ENCODE data around the gene CFTR.

CFTR gene

GRCh38 chr7:117672453-117672852 is 192.6 kb downstream of the CFTR start:
- no peak overlapping the region for H3K4me2 ChIP-seq (ENCODE audit: low read length)
- H3K27ac ChIP-seq (ENCODE audit: low read depth, low read length, poor library complexity, severe bottlenecking) = no peak overlapping the region
- H3K9me2 ChIP-seq (ENCODE audit: low read depth, low read length) = no peaks in the 10 kb centered on the region
- no peaks in the 10 kb centered on the region for H3K36me3 ChIP-seq (ENCODE audit: insufficient read depth, low read length)
- H3K79me2 ChIP-seq (ENCODE audit: insufficient read depth, low read length) = no peaks in the 10 kb centered on the region
- H3F3A ChIP-seq (ENCODE audit: insufficient read depth, low read length) = no peaks in the 10 kb centered on the region
- TF ChIP-seq CTCF (IDR thresholded peaks at IDR 0.05; ENCODE audit: low read length) (no peak), EZH2 (IDR thresholded peaks at IDR 0.05; ENCODE audit: borderline replicate concordance, low read length) (no peak)
- H3K9ac ChIP-seq (ENCODE audit: low read length) = no peak overlapping the region
- H2AFZ ChIP-seq (ENCODE audit: low read length) = no peak overlapping the region
- no peaks in the 10 kb centered on the region for H4K20me1 ChIP-seq (ENCODE audit: insufficient read depth, low read length)
- H3K4me1 ChIP-seq (ENCODE audit: insufficient read depth, low read length, severe bottlenecking) = no peaks in the 10 kb centered on the region
- H3K9me3 ChIP-seq (ENCODE audit: low read length) = no peaks in the 10 kb centered on the region
- no peak overlapping the region for H3K4me3 ChIP-seq (ENCODE audit: low read depth, low read length, poor library complexity, severe bottlenecking)
- no peaks in the 10 kb centered on the region for H3K27me3 ChIP-seq (ENCODE audit: insufficient read depth, low read length)

GRCh38 chr7:117673367-117673766 is 193.5 kb downstream of the CFTR start:
- H3K4me1 ChIP-seq (ENCODE audit: insufficient read depth, low read length, severe bottlenecking) = no peaks in the 10 kb centered on the region
- H3K36me3 ChIP-seq (ENCODE audit: insufficient read depth, low read length) = no peaks in the 10 kb centered on the region
- no peak overlapping the region for H2AFZ ChIP-seq (ENCODE audit: low read length)
- H3K9ac ChIP-seq (ENCODE audit: low read length) = no peak overlapping the region
- no peak overlapping the region for H3K27ac ChIP-seq (ENCODE audit: low read depth, low read length, poor library complexity, severe bottlenecking)
- no peaks in the 10 kb centered on the region for H3K9me2 ChIP-seq (ENCODE audit: low read depth, low read length)
- no peak overlapping the region for H3K4me3 ChIP-seq (ENCODE audit: low read depth, low read length, poor library complexity, severe bottlenecking)
- no peak overlapping the region for H3K4me2 ChIP-seq (ENCODE audit: low read length)
- no peaks in the 10 kb centered on the region for H3K27me3 ChIP-seq (ENCODE audit: insufficient read depth, low read length)
- TF ChIP-seq EZH2 (IDR thresholded peaks at IDR 0.05; ENCODE audit: borderline replicate concordance, low read length) (no peak), CTCF (IDR thresholded peaks at IDR 0.05; ENCODE audit: low read length) (no peak)
- no peaks in the 10 kb centered on the region for H3K79me2 ChIP-seq (ENCODE audit: insufficient read depth, low read length)
- no peaks in the 10 kb centered on the region for H3F3A ChIP-seq (ENCODE audit: insufficient read depth, low read length)
- H3K9me3 ChIP-seq (ENCODE audit: low read length) = no peaks in the 10 kb centered on the region
- H4K20me1 ChIP-seq (ENCODE audit: insufficient read depth, low read length) = no peaks in the 10 kb centered on the region

GRCh38 chr7:117673839-117674238 is 194.0 kb downstream of the CFTR start:
- Histone ChIP-seq H4K20me1 (ENCODE audit: insufficient read depth, low read length) (no peaks in the 10 kb centered on the region), H3K79me2 (ENCODE audit: insufficient read depth, low read length) (no peaks in the 10 kb centered on the region), H3K9me2 (ENCODE audit: low read depth, low read length) (no peaks in the 10 kb centered on the region), H2AFZ (ENCODE audit: low read length) (no peak overlapping the region), H3K9me3 (ENCODE audit: low read length) (no peaks in the 10 kb centered on the region), H3K36me3 (ENCODE audit: insufficient read depth, low read length) (no peaks in the 10 kb centered on the region), H3K4me2 (ENCODE audit: low read length) (no peak overlapping the region), H3K4me3 (ENCODE audit: low read depth, low read length, poor library complexity, severe bottlenecking) (no peak overlapping the region), H3K27me3 (ENCODE audit: insufficient read depth, low read length) (no peaks in the 10 kb centered on the region), H3F3A (ENCODE audit: insufficient read depth, low read length) (no peaks in the 10 kb centered on the region), H3K9ac (ENCODE audit: low read length) (no peak overlapping the region), H3K4me1 (ENCODE audit: insufficient read depth, low read length, severe bottlenecking) (no peaks in the 10 kb centered on the region), H3K27ac (ENCODE audit: low read depth, low read length, poor library complexity, severe bottlenecking) (no peak overlapping the region)
- no peak for TF ChIP-seq EZH2 (IDR thresholded peaks at IDR 0.05; ENCODE audit: borderline replicate concordance, low read length)
- peak; percentile 64 for TF ChIP-seq CTCF (IDR thresholded peaks at IDR 0.05; ENCODE audit: low read length)

Data from OCI-LY1 (cell line).